HepG2 (cell line): ENCODE measurements around the gene LY6G5B. TPM values are rescaled to one million over a fixed set of nuclear protein-coding genes. Genes with fewer than 3 reads are reported as not detected.

Experiments
- ATRX ChIP-seq: sonication (generic); formaldehyde crosslinking; IDR thresholded peaks from 2 replicates; pipeline ENCODE4 v1.4.0; 2020; ENCODE audit warnings: missing genetic modification reagents, borderline replicate concordance
- BORCS8-MEF2B ChIP-seq: sonication (generic); formaldehyde crosslinking; IDR thresholded peaks from 2 replicates; pipeline ENCODE4 v1.8.0; 2022; ENCODE audit warnings: mild to moderate bottlenecking, missing genetic modification reagents
- E2F2 ChIP-seq: sonication (generic); formaldehyde crosslinking; IDR thresholded peaks from 2 replicates; pipeline ENCODE4 v1.4.0; 2020; ENCODE audit warnings: missing genetic modification reagents, borderline replicate concordance
- HDAC1 ChIP-seq: sonication (generic); formaldehyde crosslinking; IDR thresholded peaks from 2 replicates; pipeline ENCODE4 v1.5.1; 2020; ENCODE audit warnings: mild to moderate bottlenecking, missing genetic modification reagents
- JDP2 ChIP-seq: sonication (generic); formaldehyde crosslinking; IDR thresholded peaks from 2 replicates; pipeline ENCODE4 v1.8.1; 2022; ENCODE audit warnings: missing genetic modification reagents, borderline replicate concordance
- KLF15 ChIP-seq: sonication (generic); formaldehyde crosslinking; IDR thresholded peaks from 2 replicates; pipeline ENCODE4 v1.8.1; 2023; ENCODE audit warnings: borderline replicate concordance, mild to moderate bottlenecking, inconsistent platforms, missing genetic modification reagents, mixed read lengths
- MIER2 ChIP-seq: IDR thresholded peaks from 2 replicates; pipeline ENCODE4 v1.6.1; 2016; ENCODE audit warnings: missing biosample characterization, missing genetic modification reagents
- MTF2 ChIP-seq: sonication (generic); formaldehyde crosslinking; IDR thresholded peaks from 2 replicates; pipeline ENCODE4 v1.5.0; 2020; ENCODE audit warnings: missing genetic modification reagents, borderline replicate concordance
- NFKB2 ChIP-seq: sonication (generic); formaldehyde crosslinking; IDR thresholded peaks from 2 replicates; pipeline ENCODE4 v1.4.0; 2020; ENCODE audit warnings: missing genetic modification reagents, borderline replicate concordance
- NR3C1 ChIP-seq: sonication (generic); formaldehyde crosslinking; IDR thresholded peaks from 2 replicates; pipeline ENCODE4 v1.4.0; 2020; ENCODE audit warnings: missing genetic modification reagents
- SSRP1 ChIP-seq: IDR thresholded peaks from 2 replicates; pipeline ENCODE4 v1.6.1; 2016; ENCODE audit warnings: control low read depth
- TEF ChIP-seq: sonication (generic); formaldehyde crosslinking; IDR thresholded peaks from 2 replicates; pipeline ENCODE4 v1.5.0; 2020; ENCODE audit warnings: missing genetic modification reagents
- ZFX ChIP-seq: sonication (generic); formaldehyde crosslinking; IDR thresholded peaks from 2 replicates; pipeline ENCODE4 v1.4.0; 2020; ENCODE audit warnings: mild to moderate bottlenecking, low read depth, missing genetic modification reagents, moderate library complexity
- ZNF101 ChIP-seq: sonication (generic); formaldehyde crosslinking; IDR thresholded peaks from 2 replicates; pipeline ENCODE4 v1.4.0; 2020; ENCODE audit warnings: mild to moderate bottlenecking, low read depth, missing genetic modification reagents, borderline replicate concordance
- ZNF274 ChIP-seq: sonication (generic); formaldehyde crosslinking; IDR thresholded peaks from 2 replicates; pipeline ENCODE4 v1.5.1; 2020; ENCODE audit warnings: mild to moderate bottlenecking, missing genetic modification reagents
- ZNF451 ChIP-seq: sonication (generic); formaldehyde crosslinking; IDR thresholded peaks from 2 replicates; pipeline ENCODE4 v1.5.0; 2020; ENCODE audit warnings: mild to moderate bottlenecking, missing genetic modification reagents
- ZNF546 ChIP-seq: sonication (generic); formaldehyde crosslinking; conservative IDR thresholded peaks from 2 replicates; pipeline ENCODE4 v1.8.1; 2023; ENCODE audit warnings: mild to moderate bottlenecking, missing genetic modification reagents
- polyA plus RNA-seq, 8 experiments: library from polyadenylated mRNA; depleted of rRNA in 3 of 8; stranded (reverse) in 7 of 8; unstranded in 1 of 8; fragments of >200 nt; fragmentation: Illumina TruSeq in 4 of 8; extraction: Trizol in 4 of 8; gene quantifications; 2 replicates each; pipeline versions ENCODE4 v1.2.1 to v1.2.3, GENCODE V29; 2011 to 2016; ENCODE audit warnings: low read depth in 4 of 8, missing spikeins in 1 of 8, mixed read lengths in 1 of 8; ENCODE audit not compliant: insufficient read depth in 1 of 8
- total RNA-seq, 5 experiments: library from RNA; depleted of rRNA; stranded (reverse); fragments of >200 nt; fragmentation: Illumina TruSeq; extraction: Trizol; gene quantifications; 2 replicates each; pipeline ENCODE4 v1.2.3, GENCODE V29; 2016; ENCODE audit warnings: low read depth in 1 of 5
- TF ChIP-seq, protein P1 (sequence below): sonication (generic); formaldehyde crosslinking; IDR thresholded peaks from 2 replicates; pipeline ENCODE4 v1.4.0; 2020; ENCODE audit warnings: missing genetic modification reagents
- TF ChIP-seq, protein P2 (sequence below): sonication (generic); formaldehyde crosslinking; IDR thresholded peaks from 2 replicates; pipeline ENCODE4 v1.5.1; 2020; ENCODE audit warnings: missing genetic modification reagents, mild to moderate bottlenecking, borderline replicate concordance
- TF ChIP-seq, protein P3 (sequence below): sonication (generic); formaldehyde crosslinking; IDR thresholded peaks from 2 replicates; pipeline ENCODE4 v1.9.0; 2022; ENCODE audit warnings: missing genetic modification reagents, mild to moderate bottlenecking, borderline replicate concordance

Gene LY6G5B
- total and polyA plus RNA-seq, 2 of the 13 experiments (the other 11 are each of a cell fraction or from before 2014, with no cell fraction given) = 7.8 to 15.7 TPM

DNA sequence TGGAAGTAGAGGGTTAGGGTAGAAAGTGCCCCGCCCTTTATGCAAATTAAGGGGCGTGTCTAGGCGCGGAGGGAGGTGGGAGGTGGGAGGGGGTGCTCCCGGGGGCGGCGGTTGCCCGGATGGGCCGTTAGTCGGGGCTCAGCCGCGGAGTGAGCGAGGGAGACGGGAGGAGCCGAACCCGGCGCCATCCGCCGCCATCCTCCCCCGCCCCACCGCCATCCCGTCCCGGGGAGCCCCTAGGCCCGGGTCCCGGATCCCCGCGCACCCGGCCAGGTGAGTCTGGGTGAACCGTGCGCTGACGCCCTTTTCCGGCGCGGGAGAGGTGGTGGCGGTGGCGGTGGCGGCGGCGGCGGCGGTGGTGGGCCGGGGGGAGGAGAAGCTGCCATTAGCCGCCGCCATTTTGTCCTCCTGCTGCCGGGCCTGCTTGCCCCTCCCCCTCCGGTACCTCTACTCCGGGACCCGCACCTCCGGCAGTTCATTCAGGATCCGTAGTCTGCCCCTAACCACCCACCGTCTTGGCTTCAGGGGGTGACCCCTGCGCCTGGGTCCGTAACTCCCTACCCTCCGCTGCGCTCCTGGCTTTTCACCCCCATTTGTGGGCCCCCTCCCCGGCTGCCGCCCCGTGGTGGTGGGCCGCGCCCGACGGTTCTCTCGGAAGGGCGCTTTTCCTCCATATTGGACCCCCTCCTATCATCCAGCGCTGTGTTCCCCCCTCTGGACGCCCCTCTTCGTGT, 49.0 kb upstream of the LY6G5B start, which contains the start of gene PRRC2A (continued):
- TF ChIP-seq NFKB2 (CRISPR knock-in tag) (peak; percentile 48; the same call in 1 of the 2 replicates), ATRX (no peak), E2F2 (CRISPR knock-in tag) (no peak), ZNF451 (CRISPR knock-in tag) (no peak), ZNF274 (CRISPR knock-in tag) (peak; percentile 80), JDP2 (CRISPR knock-in tag) (no peak), ZNF101 (no peak), BORCS8-MEF2B (CRISPR knock-in tag) (0 out of 2 replicates have a peak, but pooled peaks have one; percentile 53), SSRP1 (CRISPR knock-in tag) (no peak), MTF2 (CRISPR knock-in tag) (peak; percentile 93), KLF15 (0 out of 2 replicates have a peak, but pooled peaks have one; percentile 20), NR3C1 (CRISPR knock-in tag) (no peak), ZNF546 (CRISPR knock-in tag) (no peak), HDAC1 (CRISPR knock-in tag) (peak; percentile 61), MIER2 (CRISPR knock-in tag) (no peak), TEF (CRISPR knock-in tag) (no peak), ZFX (CRISPR knock-in tag) (peak; percentile 83)
- TF ChIP-seq, protein P1, sequence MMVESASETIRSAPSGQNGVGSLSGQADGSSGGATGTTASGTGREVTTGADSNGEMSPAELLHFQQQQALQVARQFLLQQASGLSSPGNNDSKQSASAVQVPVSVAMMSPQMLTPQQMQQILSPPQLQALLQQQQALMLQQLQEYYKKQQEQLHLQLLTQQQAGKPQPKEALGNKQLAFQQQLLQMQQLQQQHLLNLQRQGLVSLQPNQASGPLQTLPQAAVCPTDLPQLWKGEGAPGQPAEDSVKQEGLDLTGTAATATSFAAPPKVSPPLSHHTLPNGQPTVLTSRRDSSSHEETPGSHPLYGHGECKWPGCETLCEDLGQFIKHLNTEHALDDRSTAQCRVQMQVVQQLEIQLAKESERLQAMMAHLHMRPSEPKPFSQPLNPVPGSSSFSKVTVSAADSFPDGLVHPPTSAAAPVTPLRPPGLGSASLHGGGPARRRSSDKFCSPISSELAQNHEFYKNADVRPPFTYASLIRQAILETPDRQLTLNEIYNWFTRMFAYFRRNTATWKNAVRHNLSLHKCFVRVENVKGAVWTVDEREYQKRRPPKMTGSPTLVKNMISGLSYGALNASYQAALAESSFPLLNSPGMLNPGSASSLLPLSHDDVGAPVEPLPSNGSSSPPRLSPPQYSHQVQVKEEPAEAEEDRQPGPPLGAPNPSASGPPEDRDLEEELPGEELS (CRISPR knock-in tag) = no peak; the same call in 1 of the 2 replicates
- TF ChIP-seq, protein P2, sequence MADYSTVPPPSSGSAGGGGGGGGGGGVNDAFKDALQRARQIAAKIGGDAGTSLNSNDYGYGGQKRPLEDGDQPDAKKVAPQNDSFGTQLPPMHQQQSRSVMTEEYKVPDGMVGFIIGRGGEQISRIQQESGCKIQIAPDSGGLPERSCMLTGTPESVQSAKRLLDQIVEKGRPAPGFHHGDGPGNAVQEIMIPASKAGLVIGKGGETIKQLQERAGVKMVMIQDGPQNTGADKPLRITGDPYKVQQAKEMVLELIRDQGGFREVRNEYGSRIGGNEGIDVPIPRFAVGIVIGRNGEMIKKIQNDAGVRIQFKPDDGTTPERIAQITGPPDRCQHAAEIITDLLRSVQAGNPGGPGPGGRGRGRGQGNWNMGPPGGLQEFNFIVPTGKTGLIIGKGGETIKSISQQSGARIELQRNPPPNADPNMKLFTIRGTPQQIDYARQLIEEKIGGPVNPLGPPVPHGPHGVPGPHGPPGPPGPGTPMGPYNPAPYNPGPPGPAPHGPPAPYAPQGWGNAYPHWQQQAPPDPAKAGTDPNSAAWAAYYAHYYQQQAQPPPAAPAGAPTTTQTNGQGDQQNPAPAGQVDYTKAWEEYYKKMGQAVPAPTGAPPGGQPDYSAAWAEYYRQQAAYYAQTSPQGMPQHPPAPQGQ (CRISPR knock-in tag) = no peak
- TF ChIP-seq, protein P3, sequence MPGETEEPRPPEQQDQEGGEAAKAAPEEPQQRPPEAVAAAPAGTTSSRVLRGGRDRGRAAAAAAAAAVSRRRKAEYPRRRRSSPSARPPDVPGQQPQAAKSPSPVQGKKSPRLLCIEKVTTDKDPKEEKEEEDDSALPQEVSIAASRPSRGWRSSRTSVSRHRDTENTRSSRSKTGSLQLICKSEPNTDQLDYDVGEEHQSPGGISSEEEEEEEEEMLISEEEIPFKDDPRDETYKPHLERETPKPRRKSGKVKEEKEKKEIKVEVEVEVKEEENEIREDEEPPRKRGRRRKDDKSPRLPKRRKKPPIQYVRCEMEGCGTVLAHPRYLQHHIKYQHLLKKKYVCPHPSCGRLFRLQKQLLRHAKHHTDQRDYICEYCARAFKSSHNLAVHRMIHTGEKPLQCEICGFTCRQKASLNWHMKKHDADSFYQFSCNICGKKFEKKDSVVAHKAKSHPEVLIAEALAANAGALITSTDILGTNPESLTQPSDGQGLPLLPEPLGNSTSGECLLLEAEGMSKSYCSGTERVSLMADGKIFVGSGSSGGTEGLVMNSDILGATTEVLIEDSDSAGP = peak; percentile 66; the same call in 1 of the 2 replicates
